Ascending aorta (tissue), 2 donors: ENCODE data around the gene HS2ST1. TPM values are rescaled to one million over a fixed set of nuclear protein-coding genes. Genes with fewer than 3 reads are reported as not detected.

Experiments
- DNase-seq, 2 donors: peaks; one replicate each; pipeline ENCODE4 v3.0.0-alpha.2; 2019; ENCODE audit warnings: low spot score in 2 of 2
- H3K27ac ChIP-seq, 2 donors: fragments of 200-600 bp; sonication (generic); one replicate each; pipeline ENCODE4 v1.5.1; 2016 to 2017; ENCODE audit warnings: mild to moderate bottlenecking in 1 of 2
- H3K27me3 ChIP-seq: fragments of 200-600 bp; sonication (generic); one replicate; pipeline ENCODE4 v1.5.1; 2017
- H3K36me3 ChIP-seq, 2 donors: fragments of 200-600 bp; sonication (generic); one replicate each; pipeline ENCODE4 v1.5.1; 2016
- H3K4me1 ChIP-seq, 2 donors: fragments of 200-600 bp; sonication (generic); one replicate each; pipeline ENCODE4 v1.5.1; 2016 to 2017; ENCODE audit warnings: mild to moderate bottlenecking in 1 of 2
- H3K4me3 ChIP-seq, 2 donors: fragments of 200-600 bp; sonication (generic); one replicate each; pipeline ENCODE4 v1.5.1; 2016 to 2017; ENCODE audit warnings: mild to moderate bottlenecking in 1 of 2
- H3K9me3 ChIP-seq, 2 donors: fragments of 200-600 bp; sonication (generic); one replicate each; pipeline ENCODE4 v1.5.1; 2016
- CTCF ChIP-seq, 3 experiments: fragments of 200-600 bp in 2 of 3; fragments of 450-650 bp in 1 of 3; sonication (generic) in 2 of 3; IDR thresholded peaks; one replicate each; pipeline ENCODE4 v1.5.1; 2016 to 2019; ENCODE audit warnings: antibody characterized with exemption in 3 of 3, mild to moderate bottlenecking in 1 of 3, moderate library complexity in 1 of 3
- intact Hi-C: fragments of 100-400 bp; cut with DNase I; formaldehyde crosslinking; loops from one replicate; pipeline ENCODE4 v1.15.1; 2023
- total RNA-seq: library from RNA; depleted of rRNA; stranded (reverse); fragments of >200 nt; gene quantifications from one replicate; pipeline ENCODE4 v1.1.0, GENCODE V29; 2016

Gene HS2ST1
- total RNA-seq, 1 donor from 2014 or later = 15.8 TPM

GRCh38 chr1:87117761-87118368, 203.4 kb downstream of the HS2ST1 start:
- Histone ChIP-seq H3K27ac (no peak overlapping the region), H3K9me3 (no peaks in the 10 kb centered on the region), H3K36me3 (no peaks in the 10 kb centered on the region), H3K4me3 (no peak overlapping the region), H3K27me3 (no peaks in the 10 kb centered on the region), H3K4me1 (no peaks in the 10 kb centered on the region)
- intact Hi-C loops = no loop called here
- DNase-seq = no peak
- no peak for TF ChIP-seq CTCF (IDR thresholded peaks at IDR 0.05)

GRCh38 chr1:87119541-87120140, 205.2 kb downstream of the HS2ST1 start:
- Histone ChIP-seq H3K36me3 (no peaks in the 10 kb centered on the region), H3K27ac (no peak overlapping the region), H3K4me1 (no peaks in the 10 kb centered on the region), H3K27me3 (no peaks in the 10 kb centered on the region), H3K4me3 (no peak overlapping the region), H3K9me3 (no peaks in the 10 kb centered on the region)
- no peak for DNase-seq
- intact Hi-C loops = no loop called here
- TF ChIP-seq CTCF (IDR thresholded peaks at IDR 0.05) = no peak

GRCh38 chr1:87120779-87121178, 206.3 kb downstream of the HS2ST1 start:
- TF ChIP-seq CTCF (IDR thresholded peaks at IDR 0.05) = no peak
- no peak overlapping the region for H3K4me3 ChIP-seq
- no peaks in the 10 kb centered on the region for H3K9me3 ChIP-seq
- H3K4me1 ChIP-seq = no peaks in the 10 kb centered on the region
- H3K36me3 ChIP-seq = no peaks in the 10 kb centered on the region
- intact Hi-C loops = no loop called here
- no peak overlapping the region for H3K27ac ChIP-seq
- DNase-seq = no peak
- H3K27me3 ChIP-seq = no peaks in the 10 kb centered on the region

- no peak for TF ChIP-seq CTCF (IDR thresholded peaks at IDR 0.05)
- no peaks in the 10 kb centered on the region for H3K9me3 ChIP-seq
- H3K4me1 ChIP-seq = no peaks in the 10 kb centered on the region
- no peak overlapping the region for H3K4me3 ChIP-seq
- H3K36me3 ChIP-seq = no peaks in the 10 kb centered on the region
- H3K27me3 ChIP-seq = no peaks in the 10 kb centered on the region
- intact Hi-C loops = no loop called here
- H3K27ac ChIP-seq = no peak overlapping the region
- DNase-seq = no peak
Measured at GRCh38 chr1:87121711-87122163, 207.3 kb downstream of the HS2ST1 start.

GRCh38 chr1:87122243-87122642, 207.8 kb downstream of the HS2ST1 start:
- intact Hi-C loops = no loop called here
- no peak for TF ChIP-seq CTCF (IDR thresholded peaks at IDR 0.05)
- Histone ChIP-seq H3K4me1 (no peaks in the 10 kb centered on the region), H3K9me3 (no peaks in the 10 kb centered on the region), H3K36me3 (no peaks in the 10 kb centered on the region), H3K4me3 (no peak overlapping the region), H3K27ac (no peak overlapping the region), H3K27me3 (no peaks in the 10 kb centered on the region)
- no peak for DNase-seq
